ENCODE measurements around the gene ST6GALNAC3.

- no peak for TF ChIP-seq CTCF (IDR thresholded peaks at IDR 0.05)
- TF ChIP-seq POLR2AphosphoS5 (IDR thresholded peaks at IDR 0.05; ENCODE audit: low read depth, low read length): no peak
- TF ChIP-seq SIN3A (IDR thresholded peaks at IDR 0.05; ENCODE audit: borderline replicate concordance, insufficient read depth, low read depth, low read length): no peak
Measured at GRCh38 chr1:76585980-76586674, 511.6 kb downstream of the ST6GALNAC3 start.
